ENCODE measurements around the gene MIOX.

DNA sequence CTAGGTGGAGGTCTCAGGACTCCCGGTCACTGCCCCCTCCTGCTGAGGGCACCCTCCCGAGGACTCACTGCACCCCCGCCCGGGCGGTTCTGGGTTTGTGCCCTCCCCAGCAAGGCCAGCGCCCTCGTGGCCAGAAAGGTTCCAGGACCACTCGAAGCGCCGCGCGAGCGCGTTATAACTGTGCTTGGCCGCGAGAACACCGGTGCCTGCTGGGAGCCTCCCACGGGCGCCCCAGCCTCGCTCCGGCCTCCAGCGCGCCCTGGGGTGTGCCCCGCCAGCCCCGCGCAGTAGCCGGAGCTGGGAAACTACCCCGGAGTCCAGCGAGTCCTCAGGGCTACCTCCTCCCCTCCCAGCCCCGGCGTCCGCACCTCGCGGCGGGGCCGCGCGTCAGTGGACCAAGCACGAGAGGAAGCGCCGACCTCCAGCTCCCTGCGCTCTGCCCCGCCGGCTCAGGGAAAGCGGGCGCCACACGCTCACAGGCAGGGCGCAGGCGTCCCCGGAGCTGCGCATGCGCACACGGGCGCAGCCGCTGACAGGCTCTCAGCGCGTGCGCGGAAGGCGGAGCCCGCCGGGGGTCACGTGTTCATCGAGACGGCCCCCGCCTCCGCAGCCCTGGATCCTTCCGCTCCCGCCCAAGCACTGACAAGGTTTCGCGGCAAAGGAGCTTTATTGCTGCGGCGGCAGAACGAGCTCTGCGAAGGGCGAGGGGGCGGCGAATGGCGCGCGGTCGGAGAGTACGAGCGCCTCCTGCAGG, 38.6 kb downstream of the MIOX start, which contains the start of gene SCO2:
- TF ChIP-seq, protein P1, sequence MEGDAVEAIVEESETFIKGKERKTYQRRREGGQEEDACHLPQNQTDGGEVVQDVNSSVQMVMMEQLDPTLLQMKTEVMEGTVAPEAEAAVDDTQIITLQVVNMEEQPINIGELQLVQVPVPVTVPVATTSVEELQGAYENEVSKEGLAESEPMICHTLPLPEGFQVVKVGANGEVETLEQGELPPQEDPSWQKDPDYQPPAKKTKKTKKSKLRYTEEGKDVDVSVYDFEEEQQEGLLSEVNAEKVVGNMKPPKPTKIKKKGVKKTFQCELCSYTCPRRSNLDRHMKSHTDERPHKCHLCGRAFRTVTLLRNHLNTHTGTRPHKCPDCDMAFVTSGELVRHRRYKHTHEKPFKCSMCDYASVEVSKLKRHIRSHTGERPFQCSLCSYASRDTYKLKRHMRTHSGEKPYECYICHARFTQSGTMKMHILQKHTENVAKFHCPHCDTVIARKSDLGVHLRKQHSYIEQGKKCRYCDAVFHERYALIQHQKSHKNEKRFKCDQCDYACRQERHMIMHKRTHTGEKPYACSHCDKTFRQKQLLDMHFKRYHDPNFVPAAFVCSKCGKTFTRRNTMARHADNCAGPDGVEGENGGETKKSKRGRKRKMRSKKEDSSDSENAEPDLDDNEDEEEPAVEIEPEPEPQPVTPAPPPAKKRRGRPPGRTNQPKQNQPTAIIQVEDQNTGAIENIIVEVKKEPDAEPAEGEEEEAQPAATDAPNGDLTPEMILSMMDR (IDR thresholded peaks at IDR 0.05 in 2 of 3, conservative IDR thresholded peaks at IDR 0.05 in 1 of 3; ENCODE audit: borderline replicate concordance in 1 of 3, insufficient read depth in 1 of 3, low read depth in 2 of 3, low read length in 2 of 3), result peak in 1 of 3 experiments; percentile 55; a peak in 4 of 6 replicates
- TF ChIP-seq EZH2 (IDR thresholded peaks at IDR 0.05) (no peak), ELF1 (IDR thresholded peaks at IDR 0.05; ENCODE audit: borderline replicate concordance, low read depth) (no peak), ATF3 (IDR thresholded peaks at IDR 0.05) (no peak), RAD21 (IDR thresholded peaks at IDR 0.05; ENCODE audit: low read depth) (no peak), SRF (IDR thresholded peaks at IDR 0.05; ENCODE audit: low read depth) (no peak), ZNF274 (IDR thresholded peaks at IDR 0.05; ENCODE audit: low read depth, low read length) (no peak), POLR2AphosphoS5 (IDR thresholded peaks at IDR 0.05; ENCODE audit: low read depth, low read length) (peak; percentile 76), ZBTB33 (IDR thresholded peaks at IDR 0.05; ENCODE audit: extremely low read depth, insufficient replicate concordance, low read length) (no peak), CEBPB (IDR thresholded peaks at IDR 0.05; ENCODE audit: low read depth) (no peak), JUND (IDR thresholded peaks at IDR 0.05) (no peak), ZFX (IDR thresholded peaks at IDR 0.05) (peak; percentile 40; the same call in 1 of the 2 replicates), SIN3A (IDR thresholded peaks at IDR 0.05; ENCODE audit: low read depth) (no peak)
- TF ChIP-seq, protein P2, sequence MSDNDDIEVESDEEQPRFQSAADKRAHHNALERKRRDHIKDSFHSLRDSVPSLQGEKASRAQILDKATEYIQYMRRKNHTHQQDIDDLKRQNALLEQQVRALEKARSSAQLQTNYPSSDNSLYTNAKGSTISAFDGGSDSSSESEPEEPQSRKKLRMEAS (IDR thresholded peaks at IDR 0.05), result no peak
